H1 (cell line): Measurements from ENCODE around the gene TMEM135. TPM values are rescaled to one million over a fixed set of nuclear protein-coding genes. Genes with fewer than 3 reads are reported as not detected.

Experiments
- CTCF ChIA-PET: fragments of 300-600 bp; sonication (Branson Sonifier 250); formaldehyde crosslinking; loops from one replicate; lab custom pipeline; 2021; ENCODE audit not compliant: partially characterized antibody; lab: Charles Lee
- POLR2A ChIA-PET: fragments of 300-600 bp; sonication (Branson Sonifier 250); formaldehyde crosslinking; loops from one replicate; lab custom pipeline; 2021; ENCODE audit warnings: inconsistent platforms; ENCODE audit not compliant: partially characterized antibody; lab: Charles Lee
- DNase-seq, 2 experiments: peaks; one replicate each; pipeline versions ENCODE4 v3.0.0 to v3.0.0-alpha.2; 2010 to 2022; ENCODE audit warnings: low spot score in 2 of 2, low read depth in 1 of 2, mixed read lengths in 1 of 2
- FAIRE-seq: peaks from 2 replicates; lab custom pipeline; 2011; peaks lifted over from hg19 to GRCh38; lab: Jason Lieb, UNC
- H2AFZ ChIP-seq: 2 replicates; pipeline ENCODE4 v1.8.1; 2012; ENCODE audit warnings: low read length, inconsistent platforms
- H2AK5ac ChIP-seq: 2 replicates; pipeline ENCODE4 v1.6.1; 2013; ENCODE audit warnings: low read depth, low read length
- H2BK120ac ChIP-seq: replicated peaks from 2 replicates; pipeline ENCODE3; 2013; ENCODE audit warnings: low read depth, low read length, inconsistent platforms
- H2BK12ac ChIP-seq: 2 replicates; pipeline ENCODE4 v1.6.1; 2013; ENCODE audit warnings: low read depth, low read length
- H2BK15ac ChIP-seq: 2 replicates; pipeline ENCODE4 v1.6.1; 2013; ENCODE audit warnings: low read length
- H2BK20ac ChIP-seq: 2 replicates; pipeline ENCODE4 v1.6.1; 2013; ENCODE audit warnings: low read length
- H2BK5ac ChIP-seq: 2 replicates; pipeline ENCODE4 v1.6.1; 2013; ENCODE audit warnings: low read depth, low read length
- H3K14ac ChIP-seq: 2 replicates; pipeline ENCODE4 v1.6.1; 2013; ENCODE audit warnings: inconsistent platforms; ENCODE audit not compliant: insufficient read length
- H3K18ac ChIP-seq: 2 replicates; pipeline ENCODE4 v1.6.1; 2013; ENCODE audit warnings: low read length; ENCODE audit errors: extremely low read depth
- H3K23ac ChIP-seq: 2 replicates; pipeline ENCODE4 v1.6.1; 2013; ENCODE audit warnings: inconsistent platforms; ENCODE audit not compliant: insufficient read length
- H3K23me2 ChIP-seq: 2 replicates; pipeline ENCODE4 v1.6.1; 2013; ENCODE audit warnings: low read depth, low read length
- H3K27ac ChIP-seq: 2 replicates; pipeline ENCODE4 v1.6.1; 2011; ENCODE audit warnings: low read depth, low read length, inconsistent platforms
- H3K27me3 ChIP-seq, 4 experiments: replicated peaks in 1 of 4; 1 replicate in 1 of 4; 2 replicates in 3 of 4; pipeline versions ENCODE4 v1.6.1 to v1.8.1; 2011 to 2013; ENCODE audit warnings: low read length in 3 of 4, mild to moderate bottlenecking in 3 of 4, inconsistent platforms in 2 of 4, mixed read lengths in 2 of 4, moderate library complexity in 1 of 4; ENCODE audit not compliant: control insufficient read depth in 3 of 4, insufficient read depth in 3 of 4; ENCODE audit errors: extremely low read depth in 1 of 4
- H3K36me3 ChIP-seq, 4 experiments: 2 replicates each; pipeline versions ENCODE4 v1.6.1 to v1.8.1; 2011 to 2013; ENCODE audit warnings: mild to moderate bottlenecking in 4 of 4, low read length in 3 of 4, moderate library complexity in 2 of 4, control low read depth in 1 of 4, inconsistent platforms in 1 of 4; ENCODE audit not compliant: insufficient read depth in 4 of 4, control insufficient read depth in 2 of 4
- H3K4ac ChIP-seq: replicated peaks from 2 replicates; pipeline ENCODE3; 2013; ENCODE audit warnings: low read length, low read depth, mixed read lengths, inconsistent platforms; ENCODE audit not compliant: insufficient read length
- H3K4me1 ChIP-seq, 4 experiments: replicated peaks in 1 of 4; 1 replicate in 1 of 4; 2 replicates in 3 of 4; pipeline versions ENCODE4 v1.6.1 to v1.8.1; 2011 to 2013; ENCODE audit warnings: low read length in 3 of 4, inconsistent platforms in 2 of 4, mixed read lengths in 1 of 4; ENCODE audit not compliant: insufficient read depth in 4 of 4, control insufficient read depth in 3 of 4
- H3K4me2 ChIP-seq, 2 experiments: 2 replicates each; pipeline versions ENCODE4 v1.6.1 to v1.8.1; 2011 to 2013; ENCODE audit warnings: low read depth in 2 of 2, low read length in 2 of 2, control low read depth in 1 of 2, inconsistent platforms in 1 of 2, mild to moderate bottlenecking in 1 of 2; ENCODE audit not compliant: insufficient read depth in 1 of 2
- H3K4me3 ChIP-seq, 4 experiments: fragments of 200-600, 300-600 bp in 1 of 4; sonication (generic), shearing (Covaris generic), sonication (Bioruptor Twin) in 1 of 4; 2 replicates each; pipeline versions ENCODE4 v1.5.1 to v1.8.1; 2011 to 2016; ENCODE audit warnings: low read length in 4 of 4, low read depth in 3 of 4, control low read depth in 2 of 4, inconsistent platforms in 2 of 4, mild to moderate bottlenecking in 2 of 4, mixed read lengths in 1 of 4, moderate library complexity in 1 of 4; ENCODE audit not compliant: insufficient read depth in 2 of 4; ENCODE audit errors: extremely low read depth in 1 of 4
- H3K56ac ChIP-seq: replicated peaks from 2 replicates; pipeline ENCODE3; 2013; ENCODE audit warnings: low read depth, mild to moderate bottlenecking, mixed read lengths, low read length, inconsistent platforms; ENCODE audit not compliant: insufficient read length
- H3K79me1 ChIP-seq: 2 replicates; pipeline ENCODE4 v1.6.1; 2013; ENCODE audit warnings: low read depth, low read length, control low read depth
- H3K79me2 ChIP-seq, 2 experiments: 2 replicates each; pipeline versions ENCODE4 v1.6.1 to v1.8.1; 2012 to 2013; ENCODE audit warnings: low read length in 2 of 2, mild to moderate bottlenecking in 2 of 2, inconsistent platforms in 1 of 2; ENCODE audit not compliant: insufficient read depth in 2 of 2, control insufficient read depth in 1 of 2
- H3K9ac ChIP-seq, 4 experiments: replicated peaks in 1 of 4; 1 replicate in 1 of 4; 2 replicates in 3 of 4; pipeline versions ENCODE4 v1.6.1 to v1.8.1; 2011 to 2013; ENCODE audit warnings: low read depth in 3 of 4, low read length in 3 of 4, control low read depth in 2 of 4, mild to moderate bottlenecking in 2 of 4, moderate library complexity in 2 of 4, inconsistent platforms in 1 of 4; ENCODE audit errors: extremely low read depth in 1 of 4
- H3K9me3 ChIP-seq, 2 experiments: 2 replicates each; pipeline versions ENCODE4 v1.6.1 to v1.8.1; 2012 to 2013; ENCODE audit warnings: mild to moderate bottlenecking in 2 of 2, moderate library complexity in 2 of 2, control low read depth in 1 of 2, inconsistent platforms in 1 of 2, low read depth in 1 of 2, low read length in 1 of 2, mixed read lengths in 1 of 2; ENCODE audit not compliant: insufficient read depth in 2 of 2
- H4K20me1 ChIP-seq, 2 experiments: replicated peaks in 1 of 2; 2 replicates each; pipeline versions ENCODE3 to v1.8.1; 2011 to 2013; ENCODE audit warnings: inconsistent platforms in 2 of 2, low read length in 2 of 2, mild to moderate bottlenecking in 1 of 2; ENCODE audit not compliant: insufficient read depth in 2 of 2, control insufficient read depth in 1 of 2
- H4K5ac ChIP-seq: 2 replicates; pipeline ENCODE4 v1.6.1; 2013; ENCODE audit warnings: low read length, low read depth, mixed read lengths, inconsistent platforms; ENCODE audit not compliant: insufficient read length
- H4K8ac ChIP-seq: 2 replicates; pipeline ENCODE4 v1.8.0; 2013; ENCODE audit warnings: mild to moderate bottlenecking, moderate library complexity, low read length, inconsistent platforms; ENCODE audit not compliant: insufficient read depth; ENCODE audit errors: extremely low read depth
- H4K91ac ChIP-seq: replicated peaks from 2 replicates; pipeline ENCODE3; 2013; ENCODE audit warnings: low read length, mixed read lengths, inconsistent platforms; ENCODE audit not compliant: insufficient read length
- POLR2A ChIP-seq, 2 experiments: IDR thresholded peaks; 1 replicate in 1 of 2; 2 replicates in 1 of 2; pipeline ENCODE4 v1.6.1; 2011; ENCODE audit warnings: low read depth in 2 of 2, low read length in 2 of 2, mild to moderate bottlenecking in 2 of 2; ENCODE audit errors: control extremely low read depth in 1 of 2
- SIX5 ChIP-seq: IDR thresholded peaks from 2 replicates; pipeline ENCODE4 v1.6.1; 2011; ENCODE audit warnings: mild to moderate bottlenecking, low read depth, low read length
- TCF12 ChIP-seq: IDR thresholded peaks from 2 replicates; pipeline ENCODE4 v1.6.1; 2011; ENCODE audit warnings: low read depth, mild to moderate bottlenecking, low read length
- TEAD4 ChIP-seq: IDR thresholded peaks from 2 replicates; pipeline ENCODE4 v1.6.1; 2012; ENCODE audit warnings: low read depth, low read length, inconsistent platforms, mixed read lengths
- ZNF274 ChIP-seq: IDR thresholded peaks from 2 replicates; pipeline ENCODE4 v1.7.0; 2012; ENCODE audit warnings: low read length, borderline replicate concordance; ENCODE audit errors: extremely low read depth
- WGBS, 2 experiments: shearing (Covaris generic) in 1 of 2; methylation state at CpG; one replicate each; pipeline versions ENCODE4 v1.1.6 to v1.1.7; 2013 to 2015; ENCODE audit warnings: low lambda C conversion rate in 2 of 2, mixed read lengths in 2 of 2, inconsistent platforms in 1 of 2, low coverage in 1 of 2, missing lambda C conversion rate in 1 of 2; ENCODE audit not compliant: insufficient replicate concordance in 2 of 2, insufficient coverage in 1 of 2, insufficient read length in 1 of 2; ENCODE audit errors: extremely low coverage in 1 of 2, missing lambda C conversion rate in 1 of 2; 5-methylcytosine and 5-hydroxymethylcytosine counted together
- polyA plus RNA-seq, 7 experiments: library from polyadenylated mRNA; depleted of rRNA in 3 of 7; stranded (reverse) in 5 of 7; unstranded in 2 of 7; fragments of >200 nt in 5 of 7; fragments of 200-250 nt in 2 of 7; gene quantifications; 1 replicate in 5 of 7; 2 replicates in 1 of 7; 4 replicates in 1 of 7; pipeline versions ENCODE4 v1.2.1 to v1.2.3, GENCODE V29; 2011 to 2013; ENCODE audit warnings: missing spikeins in 2 of 7, mixed read lengths in 2 of 7
- total RNA-seq: library from RNA; stranded (reverse); fragmentation: NEBNext Ultra II Directional; extraction: Animal tissue kit (Norgen Biotek cat#: 25700); gene quantifications from 2 replicates; pipeline ENCODE4 v1.2.1, GENCODE V29; 2021

Gene TMEM135
- total and polyA plus RNA-seq, 2 of the 8 experiments (the other 6 are each of a cell fraction or from before 2014, with no cell fraction given), result 9.3 to 31.3 TPM

GRCh38 chr11:87339416-87339815 lies 301.7 kb downstream of the TMEM135 start:
- Histone ChIP-seq H3K4me2 (no peak overlapping the region), H3K9ac (no peak overlapping the region), H2AFZ (no peak overlapping the region), H3K27me3 (no peaks in the 10 kb centered on the region), H3K4me1 (no peaks in the 10 kb centered on the region), H3K14ac (no peak overlapping the region), H3K23ac (no peak overlapping the region), H3K36me3 (no peaks in the 10 kb centered on the region), H4K8ac (no peak overlapping the region), H2BK5ac (no peak overlapping the region), H3K23me2 (no peaks in the 10 kb centered on the region), H3K27ac (no peak overlapping the region), H3K79me2 (no peaks in the 10 kb centered on the region), H2BK15ac (no peak overlapping the region), H4K91ac (no peak overlapping the region), H3K56ac (no peak overlapping the region), H3K9me3 (peaks cover 8 to 16% of the 10 kb centered on the region in 2 experiments; a peak in 2 of 4 replicates), H4K5ac (no peak overlapping the region), H2BK120ac (no peak overlapping the region), H3K4me3 (no peak overlapping the region), H3K18ac (no peak overlapping the region), H2BK12ac (no peak overlapping the region), H2AK5ac (no peak overlapping the region), H3K79me1 (no peaks in the 10 kb centered on the region), H2BK20ac (no peak overlapping the region), H3K4ac (no peak overlapping the region), H4K20me1 (no peaks in the 10 kb centered on the region)
- WGBS, 2 experiments, result 97% methylated on average over 5 of the region's 5 CpGs; no CpG with 5 or more reads in 1 of the 2 experiments
- no peak for TF ChIP-seq TCF12
- no peak for TF ChIP-seq ZNF274
- TF ChIP-seq POLR2A (IDR thresholded peaks at IDR 0.05; ENCODE audit: control extremely low read depth in 1 of 2, low read depth in 2 of 2, low read length in 2 of 2), result no peak
- TF ChIP-seq TEAD4, result no peak
- no peak for TF ChIP-seq SIX5
- POLR2A ChIA-PET, result no interaction called here
- DNase-seq (no peak), FAIRE-seq (no peak)
- CTCF ChIA-PET, result no interaction called here
